Stimulated activated CD8-positive, alpha-beta memory T cell treated with anti-CD3 and anti-CD28 coated beads, Interleukin-12 subunit alpha, Interleukin-12 subunit beta, amount 100 ng/mL, for 24 hours (primary cell): ENCODE results near the gene ARMC2.
"Not testable (repeated sequence)": the region's sequence is repeated elsewhere in the genome, so short reads cannot be mapped to it uniquely, and the experiment has no call there.

Experiments
- DNase-seq: peaks from one replicate; pipeline ENCODE4 v3.0.0-alpha.2; 2020; ENCODE audit errors: extremely low read depth

Gene ARMC2

GRCh38 chr6:108835218-108835850 is 12.9 kb upstream of the ARMC2 start:
- DNase-seq = peak; percentile 70

GRCh38 chr6:108836061-108836460 is 12.2 kb upstream of the ARMC2 start:
- no peak for DNase-seq

GRCh38 chr6:108837236-108837971 is 10.8 kb upstream of the ARMC2 start:
- DNase-seq = no peak

GRCh38 chr6:108838101-108838717 is 10.0 kb upstream of the ARMC2 start:
- no peak for DNase-seq

GRCh38 chr6:108839083-108839642 is 9.1 kb upstream of the ARMC2 start:
- DNase-seq = no peak

GRCh38 chr6:108840919-108841318 is 7.3 kb upstream of the ARMC2 start:
- DNase-seq = no peak

GRCh38 chr6:108841377-108841855 is 6.8 kb upstream of the ARMC2 start:
- DNase-seq = no peak

GRCh38 chr6:108844135-108844534 is 4.1 kb upstream of the ARMC2 start:
- DNase-seq = no peak

GRCh38 chr6:108845145-108845544 is 3.1 kb upstream of the ARMC2 start:
- no peak for DNase-seq

- no peak for DNase-seq
These were observed 2.1 kb upstream of the ARMC2 start for GRCh38 chr6:108846101-108846500.

- no peak for DNase-seq
These were observed 1.6 kb upstream of the ARMC2 start for GRCh38 chr6:108846628-108847027.

- no peak for DNase-seq
These were observed 495 bp upstream of the ARMC2 start for GRCh38 chr6:108847738-108848115.

- DNase-seq = no peak
These were observed 2.6 kb downstream of the ARMC2 start for GRCh38 chr6:108850669-108851465.

- DNase-seq = no peak
These were observed 3.5 kb downstream of the ARMC2 start for GRCh38 chr6:108851756-108852155.

GRCh38 chr6:108853077-108853476 is 4.9 kb downstream of the ARMC2 start:
- DNase-seq = no peak

GRCh38 chr6:108862479-108863191 is 14.4 kb downstream of the ARMC2 start:
- no peak for DNase-seq

GRCh38 chr6:108865751-108866286 is 17.6 kb downstream of the ARMC2 start:
- DNase-seq = not testable (repeated sequence)

GRCh38 chr6:108866798-108867197 is 18.6 kb downstream of the ARMC2 start:
- no peak for DNase-seq

- DNase-seq = no peak
These were observed 20.4 kb downstream of the ARMC2 start for GRCh38 chr6:108868647-108869046.

- DNase-seq = no peak
These were observed 21.7 kb downstream of the ARMC2 start for GRCh38 chr6:108869876-108870275.

GRCh38 chr6:108870357-108870756 is 22.1 kb downstream of the ARMC2 start:
- no peak for DNase-seq
